ENCODE data around the gene ADPRM. TPM values are rescaled to one million over a fixed set of nuclear protein-coding genes. Genes with fewer than 3 reads are reported as not detected.
"Not testable (repeated sequence)": the region's sequence is repeated elsewhere in the genome, so short reads cannot be mapped to it uniquely, and the experiment has no call there.

Gene ADPRM
- total RNA-seq, 1 experiment from 2014 or later = 7.4 TPM

DNA sequence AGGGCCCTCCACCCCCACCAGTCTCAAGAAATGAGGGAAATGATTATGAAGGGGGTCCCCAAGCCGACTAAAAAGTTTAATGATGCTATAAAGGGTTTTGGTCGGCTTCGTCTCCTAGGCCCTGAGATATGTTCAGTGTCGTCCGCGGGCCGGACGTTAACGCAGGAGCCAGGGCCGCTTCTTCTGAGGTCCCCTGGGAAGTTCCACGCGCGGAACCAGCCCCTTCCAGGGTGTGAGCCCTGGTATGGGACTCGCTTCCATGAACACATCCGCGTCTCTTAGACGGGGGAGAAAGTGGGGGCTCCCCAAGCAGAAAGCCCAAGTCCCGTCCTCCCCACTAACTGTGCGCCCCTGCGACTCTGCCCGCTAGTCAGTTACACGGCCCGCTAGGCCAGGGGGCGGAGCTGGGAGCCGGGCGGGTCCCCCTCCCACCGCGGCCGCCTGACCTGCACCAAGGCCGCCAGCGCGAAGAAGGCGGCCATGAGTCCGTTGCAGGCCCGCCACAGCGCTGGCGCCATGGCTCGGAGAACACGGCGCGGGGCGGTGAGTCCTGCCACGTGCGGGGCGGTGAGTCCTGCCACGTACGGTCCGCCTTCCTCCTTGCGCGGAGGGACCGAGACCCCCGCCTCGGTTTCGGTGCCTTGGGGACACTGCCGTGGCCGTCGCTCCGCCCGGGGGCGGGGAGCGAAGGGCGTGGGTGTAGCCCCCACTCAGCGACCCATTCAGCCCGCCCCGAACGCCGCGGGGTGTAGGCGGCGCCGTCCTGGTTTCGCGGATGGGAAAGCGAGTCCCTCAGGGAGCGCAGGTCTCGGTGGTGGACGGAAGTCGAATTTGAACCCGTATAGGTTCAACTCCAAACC, 32.2 kb downstream of the ADPRM start, which contains the start of gene TMEM220 (continued):
- TF ChIP-seq, protein P1, sequence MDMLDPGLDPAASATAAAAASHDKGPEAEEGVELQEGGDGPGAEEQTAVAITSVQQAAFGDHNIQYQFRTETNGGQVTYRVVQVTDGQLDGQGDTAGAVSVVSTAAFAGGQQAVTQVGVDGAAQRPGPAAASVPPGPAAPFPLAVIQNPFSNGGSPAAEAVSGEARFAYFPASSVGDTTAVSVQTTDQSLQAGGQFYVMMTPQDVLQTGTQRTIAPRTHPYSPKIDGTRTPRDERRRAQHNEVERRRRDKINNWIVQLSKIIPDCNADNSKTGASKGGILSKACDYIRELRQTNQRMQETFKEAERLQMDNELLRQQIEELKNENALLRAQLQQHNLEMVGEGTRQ (CRISPR knock-in tag; IDR thresholded peaks at IDR 0.05) = peak; percentile 61
- TF ChIP-seq NFATC4 (CRISPR knock-in tag; IDR thresholded peaks at IDR 0.05) = 0 out of 2 replicates have a peak, but pooled peaks have one; percentile 31
- peak; percentile 72; the same call in 1 of the 2 replicates for TF ChIP-seq ZBTB21 (CRISPR knock-in tag; IDR thresholded peaks at IDR 0.05; ENCODE audit: borderline replicate concordance)
- peak; percentile 84 for TF ChIP-seq FOXK1 (CRISPR knock-in tag; IDR thresholded peaks at IDR 0.05)
- TF ChIP-seq, protein P2, sequence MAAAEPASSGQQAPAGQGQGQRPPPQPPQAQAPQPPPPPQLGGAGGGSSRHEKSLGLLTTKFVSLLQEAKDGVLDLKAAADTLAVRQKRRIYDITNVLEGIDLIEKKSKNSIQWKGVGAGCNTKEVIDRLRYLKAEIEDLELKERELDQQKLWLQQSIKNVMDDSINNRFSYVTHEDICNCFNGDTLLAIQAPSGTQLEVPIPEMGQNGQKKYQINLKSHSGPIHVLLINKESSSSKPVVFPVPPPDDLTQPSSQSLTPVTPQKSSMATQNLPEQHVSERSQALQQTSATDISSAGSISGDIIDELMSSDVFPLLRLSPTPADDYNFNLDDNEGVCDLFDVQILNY (CRISPR knock-in tag; IDR thresholded peaks at IDR 0.05) = peak; percentile 76; the same call in 1 of the 2 replicates
- TF ChIP-seq MYBL2 (CRISPR knock-in tag; IDR thresholded peaks at IDR 0.05) = peak; percentile 60; the same call in 1 of the 2 replicates
- TF ChIP-seq SMAD4 (CRISPR knock-in tag; IDR thresholded peaks at IDR 0.05) = peak; percentile 24; the same call in 1 of the 2 replicates
- TF ChIP-seq TCF7 (CRISPR knock-in tag; IDR thresholded peaks at IDR 0.05; ENCODE audit: low read depth) = peak; percentile 80; the same call in 1 of the 2 replicates
- TF ChIP-seq, protein P3, sequence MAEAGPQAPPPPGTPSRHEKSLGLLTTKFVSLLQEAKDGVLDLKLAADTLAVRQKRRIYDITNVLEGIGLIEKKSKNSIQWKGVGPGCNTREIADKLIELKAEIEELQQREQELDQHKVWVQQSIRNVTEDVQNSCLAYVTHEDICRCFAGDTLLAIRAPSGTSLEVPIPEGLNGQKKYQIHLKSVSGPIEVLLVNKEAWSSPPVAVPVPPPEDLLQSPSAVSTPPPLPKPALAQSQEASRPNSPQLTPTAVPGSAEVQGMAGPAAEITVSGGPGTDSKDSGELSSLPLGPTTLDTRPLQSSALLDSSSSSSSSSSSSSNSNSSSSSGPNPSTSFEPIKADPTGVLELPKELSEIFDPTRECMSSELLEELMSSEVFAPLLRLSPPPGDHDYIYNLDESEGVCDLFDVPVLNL (CRISPR knock-in tag; IDR thresholded peaks at IDR 0.05; ENCODE audit: borderline replicate concordance, low read depth) = peak; percentile 77
- TF ChIP-seq KAT7 (CRISPR knock-in tag; IDR thresholded peaks at IDR 0.05; ENCODE audit: borderline replicate concordance) = peak; percentile 82; the same call in 1 of the 2 replicates

DNA sequence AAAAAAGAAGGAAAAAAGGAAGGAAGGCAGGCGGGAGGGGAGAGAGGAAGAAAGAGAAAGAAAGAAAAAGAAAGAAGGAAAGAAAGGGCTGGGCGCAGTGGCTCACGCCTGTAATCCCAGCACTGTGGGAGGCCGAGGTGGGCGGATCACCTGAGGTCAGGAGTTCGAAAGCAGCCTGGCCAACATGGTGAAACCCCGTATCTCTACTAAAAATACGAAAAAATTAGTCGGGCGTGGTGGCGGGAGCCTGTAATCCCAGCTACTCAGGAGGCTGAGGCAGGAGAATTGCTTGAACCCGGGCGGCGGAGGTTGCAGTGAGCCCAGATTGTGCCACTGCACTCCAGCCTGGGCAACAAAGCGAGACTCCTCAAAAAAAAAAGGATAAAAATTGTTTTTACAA, 32.9 kb downstream of the ADPRM start:
- POLR2A ChIA-PET = interaction anchor here (0.7 kb wide), 1 partner anchor 145 kb away, joined by 3 read pairs; no protein-coding TSS in a partner anchor
- not testable (repeated sequence) for H3K36me3 Mint-ChIP-seq; DNase-seq (ENCODE audit: low spot score); H3K9me3 Mint-ChIP-seq; ATAC-seq; H3K27me3 Mint-ChIP-seq (ENCODE audit: low read depth)
- Mint-ChIP-seq H3K4me1 (peaks cover 24% of the 10 kb centered on the region), H3K27ac (peak overlapping the region; percentile 95), H3K4me3 (peak overlapping the region; percentile 91)
- 0 out of 2 replicates have a peak, but pooled peaks have one; percentile 24 for TF ChIP-seq ZNF121 (CRISPR knock-in tag; IDR thresholded peaks at IDR 0.05)
- CTCF ChIA-PET = interaction anchor here (0.7 to 2.2 kb wide), 8 partner anchors 25 to 914 kb away, joined by 3 to 8 read pairs (median 4); no protein-coding TSS in a partner anchor

DNA sequence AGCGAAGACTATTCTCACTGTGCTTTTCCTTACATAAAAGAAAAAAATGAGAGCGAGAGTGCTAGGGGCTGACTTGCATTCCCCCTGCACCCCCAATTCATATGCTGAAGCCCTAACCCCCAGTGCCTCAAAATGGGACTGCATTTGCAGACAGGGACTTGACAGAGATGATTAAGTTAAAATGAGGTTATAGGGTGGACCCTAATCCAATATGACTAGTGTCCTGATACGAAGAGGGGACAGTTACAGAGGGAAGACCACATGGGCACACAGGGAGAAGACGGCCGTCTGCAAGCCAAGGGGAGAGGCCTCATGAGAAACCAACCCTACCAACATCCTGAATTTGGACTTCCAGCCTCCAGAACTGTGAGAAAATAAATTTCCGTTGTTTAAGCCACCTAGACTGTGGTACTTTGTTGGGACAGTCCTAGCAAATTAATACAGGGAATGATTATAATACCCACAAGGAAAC, 34.0 kb downstream of the ADPRM start:
- POLR2A ChIA-PET = no interaction called here
- DNase-seq (ENCODE audit: low spot score) = no peak
- no peak for ATAC-seq
- peaks cover 3% of the 10 kb centered on the region; the same call in 1 of the 2 replicates for H3K9me3 Mint-ChIP-seq
- H3K4me3 Mint-ChIP-seq = peak overlapping the region; percentile 91
- H3K36me3 Mint-ChIP-seq = peaks cover 3% of the 10 kb centered on the region; the same call in 1 of the 2 replicates
- TF ChIP-seq TCF7 (CRISPR knock-in tag; IDR thresholded peaks at IDR 0.05; ENCODE audit: low read depth) (no peak), ZNF121 (CRISPR knock-in tag; IDR thresholded peaks at IDR 0.05) (no peak), NR1H2 (CRISPR knock-in tag; IDR thresholded peaks at IDR 0.05) (no peak), RELA (CRISPR knock-in tag; IDR thresholded peaks at IDR 0.05; ENCODE audit: borderline replicate concordance) (no peak), RORB (CRISPR knock-in tag; IDR thresholded peaks at IDR 0.05) (no peak), FOXJ3 (CRISPR knock-in tag; IDR thresholded peaks at IDR 0.05; ENCODE audit: borderline replicate concordance) (no peak), ZNF416 (CRISPR knock-in tag; IDR thresholded peaks at IDR 0.05) (no peak)
- TF ChIP-seq, protein P4, sequence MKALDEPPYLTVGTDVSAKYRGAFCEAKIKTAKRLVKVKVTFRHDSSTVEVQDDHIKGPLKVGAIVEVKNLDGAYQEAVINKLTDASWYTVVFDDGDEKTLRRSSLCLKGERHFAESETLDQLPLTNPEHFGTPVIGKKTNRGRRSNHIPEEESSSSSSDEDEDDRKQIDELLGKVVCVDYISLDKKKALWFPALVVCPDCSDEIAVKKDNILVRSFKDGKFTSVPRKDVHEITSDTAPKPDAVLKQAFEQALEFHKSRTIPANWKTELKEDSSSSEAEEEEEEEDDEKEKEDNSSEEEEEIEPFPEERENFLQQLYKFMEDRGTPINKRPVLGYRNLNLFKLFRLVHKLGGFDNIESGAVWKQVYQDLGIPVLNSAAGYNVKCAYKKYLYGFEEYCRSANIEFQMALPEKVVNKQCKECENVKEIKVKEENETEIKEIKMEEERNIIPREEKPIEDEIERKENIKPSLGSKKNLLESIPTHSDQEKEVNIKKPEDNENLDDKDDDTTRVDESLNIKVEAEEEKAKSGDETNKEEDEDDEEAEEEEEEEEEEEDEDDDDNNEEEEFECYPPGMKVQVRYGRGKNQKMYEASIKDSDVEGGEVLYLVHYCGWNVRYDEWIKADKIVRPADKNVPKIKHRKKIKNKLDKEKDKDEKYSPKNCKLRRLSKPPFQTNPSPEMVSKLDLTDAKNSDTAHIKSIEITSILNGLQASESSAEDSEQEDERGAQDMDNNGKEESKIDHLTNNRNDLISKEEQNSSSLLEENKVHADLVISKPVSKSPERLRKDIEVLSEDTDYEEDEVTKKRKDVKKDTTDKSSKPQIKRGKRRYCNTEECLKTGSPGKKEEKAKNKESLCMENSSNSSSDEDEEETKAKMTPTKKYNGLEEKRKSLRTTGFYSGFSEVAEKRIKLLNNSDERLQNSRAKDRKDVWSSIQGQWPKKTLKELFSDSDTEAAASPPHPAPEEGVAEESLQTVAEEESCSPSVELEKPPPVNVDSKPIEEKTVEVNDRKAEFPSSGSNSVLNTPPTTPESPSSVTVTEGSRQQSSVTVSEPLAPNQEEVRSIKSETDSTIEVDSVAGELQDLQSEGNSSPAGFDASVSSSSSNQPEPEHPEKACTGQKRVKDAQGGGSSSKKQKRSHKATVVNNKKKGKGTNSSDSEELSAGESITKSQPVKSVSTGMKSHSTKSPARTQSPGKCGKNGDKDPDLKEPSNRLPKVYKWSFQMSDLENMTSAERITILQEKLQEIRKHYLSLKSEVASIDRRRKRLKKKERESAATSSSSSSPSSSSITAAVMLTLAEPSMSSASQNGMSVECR (CRISPR knock-in tag; IDR thresholded peaks at IDR 0.05; ENCODE audit: borderline replicate concordance) = no peak
- TF ChIP-seq, protein P5, sequence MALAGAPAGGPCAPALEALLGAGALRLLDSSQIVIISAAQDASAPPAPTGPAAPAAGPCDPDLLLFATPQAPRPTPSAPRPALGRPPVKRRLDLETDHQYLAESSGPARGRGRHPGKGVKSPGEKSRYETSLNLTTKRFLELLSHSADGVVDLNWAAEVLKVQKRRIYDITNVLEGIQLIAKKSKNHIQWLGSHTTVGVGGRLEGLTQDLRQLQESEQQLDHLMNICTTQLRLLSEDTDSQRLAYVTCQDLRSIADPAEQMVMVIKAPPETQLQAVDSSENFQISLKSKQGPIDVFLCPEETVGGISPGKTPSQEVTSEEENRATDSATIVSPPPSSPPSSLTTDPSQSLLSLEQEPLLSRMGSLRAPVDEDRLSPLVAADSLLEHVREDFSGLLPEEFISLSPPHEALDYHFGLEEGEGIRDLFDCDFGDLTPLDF (CRISPR knock-in tag; IDR thresholded peaks at IDR 0.05) = no peak
- TF ChIP-seq, protein P6, sequence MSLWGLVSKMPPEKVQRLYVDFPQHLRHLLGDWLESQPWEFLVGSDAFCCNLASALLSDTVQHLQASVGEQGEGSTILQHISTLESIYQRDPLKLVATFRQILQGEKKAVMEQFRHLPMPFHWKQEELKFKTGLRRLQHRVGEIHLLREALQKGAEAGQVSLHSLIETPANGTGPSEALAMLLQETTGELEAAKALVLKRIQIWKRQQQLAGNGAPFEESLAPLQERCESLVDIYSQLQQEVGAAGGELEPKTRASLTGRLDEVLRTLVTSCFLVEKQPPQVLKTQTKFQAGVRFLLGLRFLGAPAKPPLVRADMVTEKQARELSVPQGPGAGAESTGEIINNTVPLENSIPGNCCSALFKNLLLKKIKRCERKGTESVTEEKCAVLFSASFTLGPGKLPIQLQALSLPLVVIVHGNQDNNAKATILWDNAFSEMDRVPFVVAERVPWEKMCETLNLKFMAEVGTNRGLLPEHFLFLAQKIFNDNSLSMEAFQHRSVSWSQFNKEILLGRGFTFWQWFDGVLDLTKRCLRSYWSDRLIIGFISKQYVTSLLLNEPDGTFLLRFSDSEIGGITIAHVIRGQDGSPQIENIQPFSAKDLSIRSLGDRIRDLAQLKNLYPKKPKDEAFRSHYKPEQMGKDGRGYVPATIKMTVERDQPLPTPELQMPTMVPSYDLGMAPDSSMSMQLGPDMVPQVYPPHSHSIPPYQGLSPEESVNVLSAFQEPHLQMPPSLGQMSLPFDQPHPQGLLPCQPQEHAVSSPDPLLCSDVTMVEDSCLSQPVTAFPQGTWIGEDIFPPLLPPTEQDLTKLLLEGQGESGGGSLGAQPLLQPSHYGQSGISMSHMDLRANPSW (CRISPR knock-in tag; conservative IDR thresholded peaks at IDR 0.05; ENCODE audit: low read depth) = no peak
- peaks cover 24% of the 10 kb centered on the region for H3K4me1 Mint-ChIP-seq
- no peak overlapping the region for H3K27ac Mint-ChIP-seq
- CTCF ChIA-PET = interaction anchor here (1.0 to 2.2 kb wide), 3 partner anchors 41 to 114 kb away, joined by 3 to 6 read pairs (median 4); no protein-coding TSS in a partner anchor
- no peaks in the 10 kb centered on the region for H3K27me3 Mint-ChIP-seq (ENCODE audit: low read depth)

Data from WTC11 (cell line).